Measurements from ENCODE around the gene KHSRP. TPM values are rescaled to one million over a fixed set of nuclear protein-coding genes. Genes with fewer than 3 reads are reported as not detected.

The KHSRP gene
- total RNA-seq, 6 experiments from 2014 or later, result 68.1 to 89.5 (median 76.1) TPM

GRCh38 chr19:6452899-6453298 is 28.3 kb upstream of the KHSRP start:
- intact Hi-C loops (cut with DNase I), result no loop called here
- no peak for DNase-seq
- H3K36me3 ChIP-seq, result peaks cover 0 to 7% (median 5%) of the 10 kb centered on the region in 4 donors
- no peak for TF ChIP-seq CTCF (IDR thresholded peaks at IDR 0.05)
- no peak for TF ChIP-seq POLR2A (IDR thresholded peaks at IDR 0.05)
- no peak overlapping the region for H3K4me3 ChIP-seq
- H3K4me1 ChIP-seq, result no peaks in the 10 kb centered on the region
- no peaks in the 10 kb centered on the region for H3K27me3 ChIP-seq
- no peak overlapping the region for H3K27ac ChIP-seq
- 100% methylated on average over 2 of the region's 2 CpGs for WGBS (ENCODE audit: insufficient coverage, low coverage, low lambda C conversion rate, missing lambda C conversion rate)
- no peaks in the 10 kb centered on the region for H3K9me3 ChIP-seq
- no peak for ATAC-seq

GRCh38 chr19:6452223-6452614 is 27.6 kb upstream of the KHSRP start:
- H3K4me1 ChIP-seq, result no peaks in the 10 kb centered on the region
- no peaks in the 10 kb centered on the region for H3K27me3 ChIP-seq
- no peak for TF ChIP-seq CTCF (IDR thresholded peaks at IDR 0.05)
- no peak for TF ChIP-seq POLR2A (IDR thresholded peaks at IDR 0.05)
- H3K9me3 ChIP-seq, result no peaks in the 10 kb centered on the region
- H3K36me3 ChIP-seq, result peaks cover 0 to 7% (median 5%) of the 10 kb centered on the region in 4 donors
- intact Hi-C loops (cut with DNase I), result no loop called here
- H3K27ac ChIP-seq, result no peak overlapping the region
- DNase-seq (no peak), ATAC-seq (peak in 1 of 4 donors; percentile 37)
- no peak overlapping the region for H3K4me3 ChIP-seq
- whole genome bisulfite sequencing (ENCODE audit: insufficient coverage, low coverage, low lambda C conversion rate, missing lambda C conversion rate), result 93% methylated on average over 3 of the region's 19 CpGs

- DNase-seq, result no peak
- no peak overlapping the region for H3K27ac ChIP-seq
- no peaks in the 10 kb centered on the region for H3K27me3 ChIP-seq
- H3K4me3 ChIP-seq, result no peak overlapping the region
- TF ChIP-seq POLR2A (IDR thresholded peaks at IDR 0.05), result no peak
- WGBS (ENCODE audit: insufficient coverage, low coverage, low lambda C conversion rate, missing lambda C conversion rate), result 88% methylated on average over 6 of the region's 7 CpGs
- H3K36me3 ChIP-seq, result peaks cover 0 to 7% (median 5%) of the 10 kb centered on the region in 4 donors
- no peaks in the 10 kb centered on the region for H3K4me1 ChIP-seq
- no peak for ATAC-seq
- no peaks in the 10 kb centered on the region for H3K9me3 ChIP-seq
- intact Hi-C loops (cut with DNase I), result no loop called here
Observed at GRCh38 chr19:6451583-6452222, 27.1 kb upstream of the KHSRP start.

GRCh38 chr19:6450166-6450565 is 25.6 kb upstream of the KHSRP start:
- no peaks in the 10 kb centered on the region for H3K9me3 ChIP-seq
- intact Hi-C loops (cut with DNase I), result no loop called here
- no peaks in the 10 kb centered on the region for H3K27me3 ChIP-seq
- TF ChIP-seq CTCF (IDR thresholded peaks at IDR 0.05) (no peak), POLR2A (IDR thresholded peaks at IDR 0.05) (no peak)
- ATAC-seq (no peak), DNase-seq (no peak)
- no peaks in the 10 kb centered on the region for H3K4me1 ChIP-seq
- H3K27ac ChIP-seq, result no peak overlapping the region
- H3K36me3 ChIP-seq, result peaks cover 0 to 8% (median 5%) of the 10 kb centered on the region in 4 donors
- WGBS (ENCODE audit: insufficient coverage, low coverage, low lambda C conversion rate, missing lambda C conversion rate), result 90% methylated on average over 5 of the region's 5 CpGs
- H3K4me3 ChIP-seq, result no peak overlapping the region

GRCh38 chr19:6448045-6448444 is 23.4 kb upstream of the KHSRP start:
- Histone ChIP-seq H3K4me3 (no peak overlapping the region), H3K27ac (no peak overlapping the region), H3K27me3 (no peaks in the 10 kb centered on the region), H3K36me3 (peaks cover 0 to 3% (median 0%) of the 10 kb centered on the region in 4 donors), H3K4me1 (no peaks in the 10 kb centered on the region), H3K9me3 (no peaks in the 10 kb centered on the region)
- DNase-seq, result no peak
- intact Hi-C loops (cut with DNase I), result no loop called here
- whole genome bisulfite sequencing (ENCODE audit: insufficient coverage, low coverage, low lambda C conversion rate, missing lambda C conversion rate), result 100% methylated on average over 3 of the region's 3 CpGs
- ATAC-seq, result no peak
- TF ChIP-seq POLR2A (IDR thresholded peaks at IDR 0.05) (no peak), CTCF (IDR thresholded peaks at IDR 0.05) (no peak)
